NCI-H187 (cell line): Measurements from ENCODE around the gene ROR1.

ENCODE experiments used
- DNase-seq, 2 experiments: peaks; one replicate each; lab custom pipeline; 2025; lab: John Stamatoyannopoulos, UW

Gene ROR1

GRCh38 chr1:63856924-63857323, 83.1 kb downstream of the ROR1 start:
- no peak for DNase-seq

- DNase-seq = no peak
These were observed 83.7 kb downstream of the ROR1 start for GRCh38 chr1:63857478-63857877.

GRCh38 chr1:63858153-63858552, 84.3 kb downstream of the ROR1 start:
- no peak for DNase-seq

GRCh38 chr1:63859480-63860275, 85.9 kb downstream of the ROR1 start:
- DNase-seq = no peak

GRCh38 chr1:63861052-63861691, 87.4 kb downstream of the ROR1 start:
- no peak for DNase-seq

- DNase-seq = no peak
These were observed 89.3 kb downstream of the ROR1 start for GRCh38 chr1:63863145-63863544.

GRCh38 chr1:63864224-63864641, 90.4 kb downstream of the ROR1 start:
- no peak for DNase-seq

- no peak for DNase-seq
These were observed 91.7 kb downstream of the ROR1 start for GRCh38 chr1:63865561-63865960.

- DNase-seq = no peak
These were observed 92.3 kb downstream of the ROR1 start for GRCh38 chr1:63866084-63866483.

- no peak for DNase-seq
These were observed 93.8 kb downstream of the ROR1 start for GRCh38 chr1:63867429-63868176.

GRCh38 chr1:63868268-63868781, 94.5 kb downstream of the ROR1 start:
- DNase-seq = no peak

- no peak for DNase-seq
These were observed 96.3 kb downstream of the ROR1 start for GRCh38 chr1:63870152-63870551.

GRCh38 chr1:63871463-63871862, 97.6 kb downstream of the ROR1 start:
- DNase-seq = no peak

- DNase-seq = no peak
These were observed 99.9 kb downstream of the ROR1 start for GRCh38 chr1:63873751-63874150.

GRCh38 chr1:63874278-63874880, 100.6 kb downstream of the ROR1 start:
- no peak for DNase-seq

GRCh38 chr1:63875636-63876035, 101.8 kb downstream of the ROR1 start:
- no peak for DNase-seq

- DNase-seq = no peak
These were observed 103.4 kb downstream of the ROR1 start for GRCh38 chr1:63877021-63877767.

- DNase-seq = no peak
These were observed 104.0 kb downstream of the ROR1 start for GRCh38 chr1:63877816-63878215.

GRCh38 chr1:63878932-63879331, 105.1 kb downstream of the ROR1 start:
- DNase-seq = no peak

GRCh38 chr1:63880958-63881576, 107.2 kb downstream of the ROR1 start:
- no peak for DNase-seq
